Parathyroid adenoma (tissue), 2 donors: ENCODE data around the gene HOXC12.

Experiments
- H2AFZ ChIP-seq: fragments of 300-600 bp; sonication (generic); one replicate; pipeline ENCODE4 v1.7.0; 2017; ENCODE audit warnings: antibody characterized with exemption, mild to moderate bottlenecking
- H3K27ac ChIP-seq: fragments of 300-600 bp; sonication (generic); one replicate; pipeline ENCODE4 v1.7.0; 2017
- H3K27me3 ChIP-seq: fragments of 300-600 bp; sonication (generic); one replicate; pipeline ENCODE4 v1.7.0; 2017; ENCODE audit warnings: low read length; ENCODE audit not compliant: control insufficient read depth, insufficient read depth
- H3K36me3 ChIP-seq: fragments of 300-600 bp; sonication (generic); one replicate; pipeline ENCODE4 v1.7.0; 2017; ENCODE audit warnings: low read length; ENCODE audit not compliant: control insufficient read depth, insufficient read depth
- H3K4me1 ChIP-seq: fragments of 300-600 bp; sonication (generic); one replicate; pipeline ENCODE4 v1.7.0; 2017; ENCODE audit warnings: control low read depth
- H3K4me2 ChIP-seq: fragments of 300-600 bp; sonication (generic); one replicate; pipeline ENCODE4 v1.7.0; 2017; ENCODE audit warnings: low read length
- H3K4me3 ChIP-seq: fragments of 300-600 bp; sonication (generic); one replicate; pipeline ENCODE4 v1.7.0; 2017; ENCODE audit warnings: low read depth, low read length
- H3K79me2 ChIP-seq: fragments of 300-600 bp; sonication (generic); one replicate; pipeline ENCODE4 v1.7.0; 2017; ENCODE audit warnings: control low read depth
- H3K9ac ChIP-seq: fragments of 300-600 bp; sonication (generic); one replicate; pipeline ENCODE4 v1.7.0; 2017; ENCODE audit warnings: mild to moderate bottlenecking
- H3K9me3 ChIP-seq: fragments of 300-600 bp; sonication (generic); one replicate; pipeline ENCODE4 v1.7.0; 2017; ENCODE audit warnings: low read length; ENCODE audit not compliant: control insufficient read depth
- TF ChIP-seq, protein P1 (sequence below): fragments of 300-600 bp; sonication (generic); IDR thresholded peaks from one replicate; pipeline ENCODE4 v1.7.0; 2017; ENCODE audit warnings: antibody characterized with exemption, mild to moderate bottlenecking
- donor health status: primary hyperparathyroidism.

The HOXC12 gene

DNA sequence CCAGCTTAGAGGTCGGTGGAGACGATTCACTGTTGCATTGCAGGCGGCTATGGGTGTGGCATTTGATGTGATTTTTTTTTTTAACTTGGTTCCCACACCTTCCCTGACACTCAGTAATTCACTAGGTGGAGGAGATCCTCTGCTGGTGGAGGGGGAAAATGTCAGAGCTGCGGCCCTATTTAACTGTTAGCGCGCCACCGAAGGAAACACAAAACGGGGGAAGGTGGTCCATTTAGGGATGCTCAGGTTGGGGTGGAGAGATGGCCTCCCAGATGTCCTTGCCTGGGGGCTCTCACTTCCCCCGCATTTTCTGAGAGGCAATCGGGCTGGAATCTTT, 4.3 kb upstream of the HOXC12 start:
- H3K9me3 ChIP-seq: no peaks in the 10 kb centered on the region
- no peak overlapping the region for H2AFZ ChIP-seq
- no peak overlapping the region for H3K4me3 ChIP-seq

DNA sequence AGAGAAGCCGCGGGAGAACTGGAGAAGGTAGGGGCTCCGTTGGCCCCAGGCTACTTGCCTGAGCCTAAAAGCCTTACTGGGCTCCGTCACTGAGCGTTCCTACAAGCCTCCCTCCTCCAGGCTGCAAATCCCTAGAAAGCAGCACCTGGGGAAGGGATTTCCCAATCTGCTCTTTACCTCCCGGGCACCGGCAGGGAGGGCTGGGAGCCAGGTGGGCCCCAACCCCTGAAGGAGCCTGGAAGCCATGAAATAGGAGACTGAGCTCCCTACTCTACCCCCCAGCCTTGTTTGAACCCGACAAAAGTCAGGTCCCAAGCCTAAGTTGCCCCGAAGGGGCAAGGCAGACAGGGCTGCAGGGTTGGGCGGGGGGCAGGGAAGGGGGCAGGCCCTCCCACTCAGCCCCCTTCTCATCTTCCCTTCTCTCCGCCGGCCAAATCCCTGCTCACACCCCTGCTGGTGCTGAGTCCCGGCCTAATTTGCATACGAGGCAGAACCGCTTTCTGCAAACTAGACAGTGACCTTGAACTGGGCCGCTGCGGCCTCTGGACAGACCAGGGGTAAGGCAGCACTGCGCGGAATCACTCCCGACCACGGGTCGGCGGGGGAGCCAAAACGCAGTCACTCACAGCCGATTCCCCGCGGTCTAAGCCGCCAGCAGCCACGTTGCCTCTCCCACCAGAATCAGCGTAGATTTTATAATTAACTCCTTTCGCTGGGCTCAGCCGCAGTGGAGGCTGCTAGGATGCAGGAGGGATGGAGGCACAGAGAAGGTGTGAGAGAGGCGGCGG, 3.7 kb upstream of the HOXC12 start:
- H3K79me2 ChIP-seq: no peaks in the 10 kb centered on the region
- H3K9ac ChIP-seq: no peak overlapping the region
- no peak overlapping the region for H3K4me3 ChIP-seq
- no peak overlapping the region for H3K4me2 ChIP-seq
- no peaks in the 10 kb centered on the region for H3K9me3 ChIP-seq
- no peak overlapping the region for H2AFZ ChIP-seq
- no peak overlapping the region for H3K27ac ChIP-seq
- no peaks in the 10 kb centered on the region for H3K36me3 ChIP-seq
- H3K4me1 ChIP-seq: no peaks in the 10 kb centered on the region
- TF ChIP-seq, protein P1, sequence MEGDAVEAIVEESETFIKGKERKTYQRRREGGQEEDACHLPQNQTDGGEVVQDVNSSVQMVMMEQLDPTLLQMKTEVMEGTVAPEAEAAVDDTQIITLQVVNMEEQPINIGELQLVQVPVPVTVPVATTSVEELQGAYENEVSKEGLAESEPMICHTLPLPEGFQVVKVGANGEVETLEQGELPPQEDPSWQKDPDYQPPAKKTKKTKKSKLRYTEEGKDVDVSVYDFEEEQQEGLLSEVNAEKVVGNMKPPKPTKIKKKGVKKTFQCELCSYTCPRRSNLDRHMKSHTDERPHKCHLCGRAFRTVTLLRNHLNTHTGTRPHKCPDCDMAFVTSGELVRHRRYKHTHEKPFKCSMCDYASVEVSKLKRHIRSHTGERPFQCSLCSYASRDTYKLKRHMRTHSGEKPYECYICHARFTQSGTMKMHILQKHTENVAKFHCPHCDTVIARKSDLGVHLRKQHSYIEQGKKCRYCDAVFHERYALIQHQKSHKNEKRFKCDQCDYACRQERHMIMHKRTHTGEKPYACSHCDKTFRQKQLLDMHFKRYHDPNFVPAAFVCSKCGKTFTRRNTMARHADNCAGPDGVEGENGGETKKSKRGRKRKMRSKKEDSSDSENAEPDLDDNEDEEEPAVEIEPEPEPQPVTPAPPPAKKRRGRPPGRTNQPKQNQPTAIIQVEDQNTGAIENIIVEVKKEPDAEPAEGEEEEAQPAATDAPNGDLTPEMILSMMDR: no peak
- H3K27me3 ChIP-seq: peaks cover 30% of the 10 kb centered on the region

More for the DNA sequence above, 4.3 kb upstream of the HOXC12 start:
- Histone ChIP-seq H3K9ac (no peak overlapping the region), H3K79me2 (no peaks in the 10 kb centered on the region), H3K27me3 (peaks cover 26% of the 10 kb centered on the region), H3K4me1 (no peaks in the 10 kb centered on the region), H3K27ac (no peak overlapping the region), H3K36me3 (no peaks in the 10 kb centered on the region), H3K4me2 (no peak overlapping the region)
- TF ChIP-seq, protein P1: no peak

DNA sequence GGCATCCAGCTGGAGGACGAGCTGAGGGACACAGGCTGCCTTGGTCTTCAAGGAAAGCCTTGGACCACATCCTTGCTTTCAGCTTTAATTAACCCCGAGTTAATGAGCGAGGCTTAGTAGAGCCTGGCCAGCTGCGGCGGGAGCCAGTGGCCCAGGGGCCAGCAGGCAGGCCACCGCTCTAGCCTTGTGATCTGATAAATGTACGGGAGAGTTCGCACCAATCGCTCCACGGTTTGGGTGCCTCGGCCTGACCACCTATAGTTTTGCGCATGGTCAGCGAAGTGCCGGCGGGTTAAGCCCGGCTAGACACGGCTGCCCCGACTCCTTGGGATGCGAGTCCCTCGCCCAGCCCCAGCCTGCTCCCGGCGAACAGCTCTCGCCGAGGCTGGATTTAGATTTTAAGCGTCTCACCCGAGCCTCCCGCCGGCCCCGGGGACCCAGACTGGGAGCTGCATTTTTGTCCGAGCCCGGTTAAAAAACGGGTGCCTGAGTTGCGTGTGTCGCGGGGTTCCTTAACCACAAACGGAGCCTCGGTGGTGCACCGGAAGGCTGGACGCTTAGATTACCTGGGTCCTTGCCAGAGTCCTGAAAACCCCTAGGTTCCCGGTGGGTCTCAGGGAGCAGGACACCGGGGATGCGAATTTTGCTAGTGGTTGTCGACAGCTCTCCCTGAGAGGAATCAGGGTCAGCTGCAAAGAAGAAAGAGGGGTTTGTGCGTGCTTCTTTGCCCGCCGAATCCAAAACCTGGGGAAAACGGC, 2.9 kb upstream of the HOXC12 start:
- TF ChIP-seq, protein P1: no peak
- Histone ChIP-seq H3K36me3 (no peaks in the 10 kb centered on the region), H3K27me3 (peaks cover 27% of the 10 kb centered on the region), H2AFZ (no peak overlapping the region), H3K4me3 (no peak overlapping the region), H3K79me2 (no peaks in the 10 kb centered on the region), H3K4me1 (no peaks in the 10 kb centered on the region), H3K9ac (no peak overlapping the region), H3K27ac (no peak overlapping the region), H3K4me2 (no peak overlapping the region), H3K9me3 (no peaks in the 10 kb centered on the region)

DNA sequence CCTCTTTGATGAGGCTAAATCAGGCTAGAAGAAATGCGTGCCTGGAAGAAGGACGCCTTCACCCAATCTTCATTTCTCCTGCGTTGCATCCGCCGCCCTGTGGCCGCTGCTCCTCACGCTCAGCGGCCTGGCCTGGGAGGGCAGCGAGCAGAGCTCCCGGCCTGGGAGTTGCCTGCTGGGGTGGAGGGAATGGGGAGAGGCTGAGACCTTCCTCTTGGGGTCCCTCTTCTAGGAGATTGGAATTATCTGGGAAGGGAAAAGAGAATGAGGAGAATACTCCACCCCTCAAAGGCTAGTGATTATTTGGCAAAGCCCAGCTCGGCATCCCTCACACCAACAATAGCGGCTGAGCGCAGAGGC, 2.4 kb upstream of the HOXC12 start:
- Histone ChIP-seq H3K27me3 (peaks cover 27% of the 10 kb centered on the region), H3K4me1 (no peaks in the 10 kb centered on the region)
- TF ChIP-seq, protein P1: no peak

More for the DNA sequence above, 2.4 kb upstream of the HOXC12 start:
- no peaks in the 10 kb centered on the region for H3K9me3 ChIP-seq
- H3K36me3 ChIP-seq: no peaks in the 10 kb centered on the region
- H3K79me2 ChIP-seq: no peaks in the 10 kb centered on the region
- no peak overlapping the region for H3K4me2 ChIP-seq
- H3K4me3 ChIP-seq: no peak overlapping the region
- no peak overlapping the region for H3K9ac ChIP-seq
- H2AFZ ChIP-seq: no peak overlapping the region
- no peak overlapping the region for H3K27ac ChIP-seq
